Erythroblast (primary cell): ENCODE results near the gene MILR1.

Source experiments
- GATA1 ChIP-seq: IDR thresholded peaks from 2 replicates; pipeline ENCODE4 v1.6.1; 2011; ENCODE audit warnings: low read depth, mild to moderate bottlenecking, control low read depth, low read length, moderate library complexity
- POLR2A ChIP-seq: IDR thresholded peaks from 2 replicates; pipeline ENCODE4 v1.6.1; 2011; ENCODE audit warnings: mild to moderate bottlenecking, low read length

- no peak for TF ChIP-seq POLR2A
- no peak for TF ChIP-seq GATA1
Measured at GRCh38 chr17:64502021-64502420, 53.1 kb downstream of the MILR1 start.
